Measurements from ENCODE around the gene VPS4A.

The VPS4A gene

GRCh38 chr16:69307091-69307490 is 4.1 kb upstream of the VPS4A start:
- no peak overlapping the region for H3K4me3 ChIP-seq (ENCODE audit: low read depth, low read length)
- TF ChIP-seq CTCF (IDR thresholded peaks at IDR 0.05; ENCODE audit: borderline replicate concordance, insufficient read depth, low read depth, low read length), result no peak

- no peak for TF ChIP-seq CTCF (IDR thresholded peaks at IDR 0.05; ENCODE audit: borderline replicate concordance, insufficient read depth, low read depth, low read length)
- H3K4me3 ChIP-seq (ENCODE audit: low read depth, low read length), result no peak overlapping the region
Observed at GRCh38 chr16:69307856-69308255, 3.3 kb upstream of the VPS4A start.

DNA sequence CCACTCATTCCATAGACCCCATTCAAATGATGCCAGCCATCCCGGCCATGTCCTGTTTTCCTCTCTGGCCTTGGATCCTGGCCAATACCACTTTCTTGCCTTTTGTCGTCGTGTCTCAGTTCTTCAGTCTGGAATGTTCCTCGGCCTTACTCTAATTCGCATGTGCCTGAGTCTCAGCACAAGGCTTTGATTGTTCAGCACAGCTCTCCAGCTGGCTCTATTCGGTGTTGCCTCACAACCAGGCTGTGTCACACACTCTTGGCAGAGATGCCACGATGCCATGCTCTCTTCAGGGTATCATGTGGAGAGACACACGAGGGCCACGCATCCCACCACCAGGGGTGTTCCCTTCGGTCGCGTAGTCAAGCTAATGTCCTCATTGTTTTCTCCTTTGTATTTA is 1.8 kb upstream of the VPS4A start:
- no peak for TF ChIP-seq CTCF (IDR thresholded peaks at IDR 0.05; ENCODE audit: borderline replicate concordance, insufficient read depth, low read depth, low read length)
- no peak overlapping the region for H3K4me3 ChIP-seq (ENCODE audit: low read depth, low read length)

- 0 out of 2 replicates have a peak, but pooled peaks have one; percentile 6 for TF ChIP-seq CTCF (IDR thresholded peaks at IDR 0.05; ENCODE audit: borderline replicate concordance, insufficient read depth, low read depth, low read length)
- peak overlapping the region; percentile 57 for H3K4me3 ChIP-seq (ENCODE audit: low read depth, low read length)
Observed at GRCh38 chr16:69311533-69312387, 610 bp downstream of the VPS4A start.

DNA sequence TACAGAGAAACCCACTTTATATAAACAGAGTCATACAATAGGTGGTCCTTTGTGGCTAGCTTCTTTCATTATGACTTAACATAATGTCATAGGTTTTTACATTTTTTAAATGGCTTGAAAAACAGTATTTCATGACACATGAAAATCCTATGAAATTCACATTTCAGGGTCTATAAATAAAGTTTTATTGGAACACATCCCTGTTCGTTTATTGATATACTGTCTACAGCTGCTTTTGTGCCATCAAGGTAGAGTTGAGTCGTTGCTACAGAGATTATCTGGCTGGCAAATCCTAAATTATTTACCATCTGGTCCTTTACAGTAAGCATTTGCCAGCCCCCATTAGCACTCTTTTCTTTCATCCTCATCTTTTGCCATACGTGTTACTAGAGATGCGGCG is 2.3 kb downstream of the VPS4A start:
- no peak for TF ChIP-seq CTCF (IDR thresholded peaks at IDR 0.05; ENCODE audit: borderline replicate concordance, insufficient read depth, low read depth, low read length)
- no peak overlapping the region for H3K4me3 ChIP-seq (ENCODE audit: low read depth, low read length)

DNA sequence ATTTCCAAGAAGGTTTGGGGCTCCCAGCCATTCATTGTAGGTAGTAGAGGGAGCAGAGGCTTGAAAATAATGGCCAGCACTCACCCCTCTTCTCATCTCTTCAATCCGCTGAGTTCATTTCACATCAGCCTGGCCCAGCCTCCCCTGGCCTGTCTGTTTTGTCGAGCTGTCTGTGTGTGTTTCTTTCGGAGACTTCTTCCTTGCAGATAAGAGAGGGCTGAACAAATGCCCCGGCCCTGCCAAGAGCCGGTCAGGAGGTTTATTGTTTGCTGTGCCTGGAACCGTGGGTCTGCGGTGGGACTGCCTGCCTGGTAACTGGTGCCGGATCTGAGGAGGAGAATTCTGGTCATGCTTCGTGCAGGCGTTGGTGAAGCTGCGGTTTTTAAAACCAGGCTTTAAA is 3.4 kb downstream of the VPS4A start:
- no peak overlapping the region for H3K4me3 ChIP-seq (ENCODE audit: low read depth, low read length)
- TF ChIP-seq CTCF (IDR thresholded peaks at IDR 0.05; ENCODE audit: borderline replicate concordance, insufficient read depth, low read depth, low read length), result no peak
